H9 (cell line): ENCODE measurements around the gene ZIC5. TPM values are rescaled to one million over a fixed set of nuclear protein-coding genes. Genes with fewer than 3 reads are reported as not detected.

ENCODE experiments used
- DNase-seq: peaks from one replicate; pipeline ENCODE4 v3.0.0-alpha.2; 2017
- H2AFZ ChIP-seq: one replicate; pipeline ENCODE4 v1.6.1; 2013; ENCODE audit warnings: mild to moderate bottlenecking, low read length, control low read depth, moderate library complexity
- H2AK5ac ChIP-seq: 2 replicates; pipeline ENCODE4 v1.6.1; 2013; ENCODE audit warnings: low read length, control low read depth, mixed read lengths; ENCODE audit not compliant: insufficient read length
- H2BK120ac ChIP-seq: one replicate; pipeline ENCODE4 v1.6.1; 2013; ENCODE audit warnings: low read depth, mild to moderate bottlenecking, low read length, control low read depth, inconsistent platforms; ENCODE audit not compliant: poor library complexity, severe bottlenecking
- H2BK12ac ChIP-seq: 2 replicates; pipeline ENCODE4 v1.6.1; 2013; ENCODE audit warnings: low read length, control low read depth, mixed read lengths, low read depth; ENCODE audit not compliant: insufficient read length
- H2BK15ac ChIP-seq: 2 replicates; pipeline ENCODE4 v1.6.1; 2013; ENCODE audit warnings: low read depth, low read length, control low read depth
- H2BK20ac ChIP-seq: one replicate; pipeline ENCODE4 v1.6.1; 2013; ENCODE audit warnings: low read depth, mild to moderate bottlenecking, low read length, control low read depth, inconsistent platforms; ENCODE audit not compliant: poor library complexity, severe bottlenecking
- H2BK5ac ChIP-seq: 2 replicates; pipeline ENCODE4 v1.6.1; 2013; ENCODE audit warnings: low read length, control low read depth, mixed read lengths; ENCODE audit not compliant: insufficient read length
- H3K14ac ChIP-seq: 2 replicates; pipeline ENCODE4 v1.6.1; 2013; ENCODE audit warnings: low read length, control low read depth; ENCODE audit not compliant: insufficient read depth
- H3K18ac ChIP-seq: 2 replicates; pipeline ENCODE4 v1.6.1; 2013; ENCODE audit warnings: low read depth, mild to moderate bottlenecking, mixed read lengths, low read length, control low read depth; ENCODE audit not compliant: insufficient read length
- H3K23ac ChIP-seq: 2 replicates; pipeline ENCODE4 v1.6.1; 2013; ENCODE audit warnings: low read length, control low read depth, mixed read lengths, low read depth; ENCODE audit not compliant: insufficient read length
- H3K23me2 ChIP-seq: 2 replicates; pipeline ENCODE4 v1.6.1; 2013; ENCODE audit warnings: low read depth, mild to moderate bottlenecking, mixed read lengths, low read length, control low read depth; ENCODE audit not compliant: insufficient read length, poor library complexity, severe bottlenecking
- H3K27ac ChIP-seq: 2 replicates; pipeline ENCODE4 v1.5.1; 2013; ENCODE audit warnings: low read length, control low read depth, mixed read lengths, low read depth; ENCODE audit not compliant: insufficient read length
- H3K27me3 ChIP-seq: 2 replicates; pipeline ENCODE4 v1.6.1; 2013; ENCODE audit warnings: low read length, control low read depth, inconsistent platforms; ENCODE audit not compliant: insufficient read depth
- H3K4ac ChIP-seq: 2 replicates; pipeline ENCODE4 v1.6.1; 2013; ENCODE audit warnings: low read depth, mild to moderate bottlenecking, control low read depth, inconsistent platforms, low read length, moderate library complexity
- H3K4me1 ChIP-seq: 2 replicates; pipeline ENCODE4 v1.6.1; 2013; ENCODE audit warnings: low read length, control low read depth, inconsistent platforms; ENCODE audit not compliant: insufficient read depth
- H3K4me2 ChIP-seq: 2 replicates; pipeline ENCODE4 v1.6.1; 2013; ENCODE audit warnings: low read length, control low read depth, mixed read lengths; ENCODE audit not compliant: insufficient read length, insufficient read depth
- H3K56ac ChIP-seq: 2 replicates; pipeline ENCODE4 v1.6.1; 2013; ENCODE audit warnings: low read depth, mild to moderate bottlenecking, mixed read lengths, low read length, control low read depth; ENCODE audit not compliant: insufficient read length
- H3K79me1 ChIP-seq: 2 replicates; pipeline ENCODE4 v1.6.1; 2013; ENCODE audit warnings: low read depth, mild to moderate bottlenecking, moderate library complexity, low read length, control low read depth, inconsistent platforms; ENCODE audit not compliant: insufficient read depth, poor library complexity, severe bottlenecking
- H3K79me2 ChIP-seq: 2 replicates; pipeline ENCODE4 v1.6.1; 2013; ENCODE audit warnings: low read length, control low read depth, inconsistent platforms; ENCODE audit not compliant: insufficient read depth
- H3K9ac ChIP-seq: 2 replicates; pipeline ENCODE4 v1.6.1; 2013; ENCODE audit warnings: low read length, control low read depth, mixed read lengths; ENCODE audit not compliant: insufficient read length; ENCODE audit errors: extremely low read depth
- H3K9me3 ChIP-seq: one replicate; pipeline ENCODE4 v1.6.1; 2013; ENCODE audit warnings: low read depth, low read length, inconsistent platforms; ENCODE audit not compliant: control insufficient read depth
- H3T11ph ChIP-seq: one replicate; pipeline ENCODE4 v1.6.1; 2013; ENCODE audit warnings: mild to moderate bottlenecking, low read length, control low read depth, inconsistent platforms
- H4K20me1 ChIP-seq: one replicate; pipeline ENCODE4 v1.6.1; 2013; ENCODE audit not compliant: control insufficient read depth, insufficient read length, insufficient read depth
- H4K5ac ChIP-seq: 2 replicates; pipeline ENCODE4 v1.6.1; 2013; ENCODE audit warnings: low read depth, mild to moderate bottlenecking, mixed read lengths, low read length, control low read depth; ENCODE audit not compliant: insufficient read length
- H4K8ac ChIP-seq: replicated peaks from 2 replicates; pipeline ENCODE4 v1.6.1; 2013; ENCODE audit warnings: low read length, control low read depth, mixed read lengths, low read depth; ENCODE audit not compliant: insufficient read length
- H4K91ac ChIP-seq: 2 replicates; pipeline ENCODE4 v1.6.1; 2013; ENCODE audit warnings: low read depth, mild to moderate bottlenecking, moderate library complexity, mixed read lengths, low read length, control low read depth; ENCODE audit not compliant: insufficient read length
- H3K27ac Mint-ChIP-seq, 3 experiments: 2 replicates in 2 of 3; 3 replicates in 1 of 3; pipeline ENCODE4 v1.8.0; 2020 to 2021; ENCODE audit warnings: mixed read lengths in 3 of 3, mild to moderate bottlenecking in 1 of 3, moderate library complexity in 1 of 3
- H3K27me3 Mint-ChIP-seq: 2 replicates; pipeline ENCODE4 v1.8.0; 2021; ENCODE audit warnings: low read depth, mild to moderate bottlenecking, moderate library complexity, mixed read lengths
- H3K36me3 Mint-ChIP-seq, 3 experiments: 2 replicates in 2 of 3; 3 replicates in 1 of 3; pipeline ENCODE4 v1.8.0; 2020 to 2021; ENCODE audit warnings: low read depth in 3 of 3, mixed read lengths in 3 of 3; ENCODE audit not compliant: insufficient read depth in 1 of 3
- H3K4me1 Mint-ChIP-seq, 2 experiments: 2 replicates each; pipeline ENCODE4 v1.8.0; 2020; ENCODE audit warnings: mixed read lengths in 2 of 2
- H3K4me3 Mint-ChIP-seq, 2 experiments: 2 replicates in 1 of 2; 3 replicates in 1 of 2; pipeline ENCODE4 v1.8.0; 2020 to 2021; ENCODE audit warnings: mild to moderate bottlenecking in 2 of 2, mixed read lengths in 2 of 2, moderate library complexity in 1 of 2
- H3K9me3 Mint-ChIP-seq, 2 experiments: 2 replicates in 1 of 2; 3 replicates in 1 of 2; pipeline ENCODE4 v1.8.0; 2020; ENCODE audit warnings: mild to moderate bottlenecking in 2 of 2, mixed read lengths in 2 of 2, moderate library complexity in 1 of 2
- WGBS: extraction: QIAGEN DNeasy Blood & Tissue Kit; methylation state at CpG from one replicate; pipeline ENCODE4 v1.1.7; 2013; ENCODE audit warnings: missing lambda C conversion rate, low lambda C conversion rate, mixed read lengths; ENCODE audit not compliant: insufficient read length; ENCODE audit errors: extremely low coverage; 5-methylcytosine and 5-hydroxymethylcytosine counted together
- total RNA-seq: library from RNA; stranded (reverse); gene quantifications from 2 replicates; pipeline ENCODE4 v1.2.1, GENCODE V29; 2021
- TF ChIP-seq, protein P1 (sequence below): fragments of 200-600 bp; sonication (generic); conservative IDR thresholded peaks from 3 replicates; pipeline ENCODE4 v1.8.0; 2021; ENCODE audit warnings: antibody characterized with exemption, mild to moderate bottlenecking

ZIC5 gene
- total RNA-seq, 1 experiment from 2014 or later: 51.9 TPM

DNA sequence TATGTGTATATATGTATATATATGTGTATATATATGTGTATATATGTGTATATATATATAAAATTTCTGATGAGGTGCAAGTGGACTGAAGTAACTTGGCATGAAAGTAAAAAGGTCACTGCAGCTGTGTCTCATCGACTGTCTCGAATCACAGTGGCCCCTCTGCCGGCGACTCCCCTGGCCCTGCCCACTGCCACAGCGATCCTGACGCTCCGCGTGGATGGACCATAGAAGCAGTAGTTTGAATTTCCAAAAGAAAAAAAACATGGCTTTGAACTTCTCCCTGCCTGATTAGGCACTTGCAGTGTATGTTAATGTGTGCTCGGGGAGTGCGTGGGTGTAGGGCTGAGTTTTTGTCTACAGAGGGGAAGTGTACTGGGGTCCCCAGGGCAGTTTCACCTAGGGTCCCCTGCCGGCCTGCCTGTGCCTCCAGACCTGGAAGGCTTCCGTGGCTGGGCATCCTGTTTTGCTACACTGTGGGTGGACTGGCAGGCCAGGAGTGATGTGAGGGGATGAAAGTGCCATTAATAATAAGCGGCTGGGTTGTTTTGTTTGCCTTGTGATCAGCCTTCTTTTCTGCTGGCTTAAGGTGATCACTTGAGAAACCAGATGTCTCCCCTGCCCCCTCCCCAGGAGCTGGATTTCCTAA, 10.8 kb downstream of the ZIC5 start:
- Mint-ChIP-seq H3K9me3 (no peaks in the 10 kb centered on the region), H3K27me3 (peaks cover 63% of the 10 kb centered on the region), H3K36me3 (peaks cover 16 to 24% (median 19%) of the 10 kb centered on the region in 3 experiments; a peak in 6 of 7 replicates), H3K27ac (no peak overlapping the region; a peak in 1 of 7 replicates), H3K4me1 (peaks cover 64 to 70% of the 10 kb centered on the region in 2 experiments), H3K4me3 (peak overlapping the region; percentile 6 to 67; a peak in 4 of 5 replicates)
- Histone ChIP-seq H2BK20ac (no peak overlapping the region), H4K8ac (no peak overlapping the region), H3K18ac (no peak overlapping the region), H2AK5ac (no peak overlapping the region), H2AFZ (no peak overlapping the region), H2BK5ac (no peak overlapping the region), H3K9ac (no peak overlapping the region), H3K79me2 (no peaks in the 10 kb centered on the region; the same call in 1 of the 2 replicates), H3K27ac (no peak overlapping the region), H3K4me2 (peak overlapping the region; percentile 26), H3K9me3 (no peaks in the 10 kb centered on the region), H3K4me1 (no peaks in the 10 kb centered on the region), H3K14ac (no peak overlapping the region), H3K79me1 (no peaks in the 10 kb centered on the region), H3K23ac (no peak overlapping the region), H4K91ac (no peak overlapping the region), H3K56ac (no peak overlapping the region), H2BK12ac (no peak overlapping the region), H4K5ac (no peak overlapping the region), H3T11ph (no peak overlapping the region), H4K20me1 (no peaks in the 10 kb centered on the region), H3K4ac (no peak overlapping the region), H2BK120ac (no peak overlapping the region), H3K23me2 (peaks cover 38% of the 10 kb centered on the region), H3K27me3 (peaks cover 27% of the 10 kb centered on the region; the same call in 1 of the 2 replicates), H2BK15ac (no peak overlapping the region)
- DNase-seq: no peak
- WGBS: no CpG with 5 or more reads among the region's 13 CpGs
- TF ChIP-seq, protein P1, sequence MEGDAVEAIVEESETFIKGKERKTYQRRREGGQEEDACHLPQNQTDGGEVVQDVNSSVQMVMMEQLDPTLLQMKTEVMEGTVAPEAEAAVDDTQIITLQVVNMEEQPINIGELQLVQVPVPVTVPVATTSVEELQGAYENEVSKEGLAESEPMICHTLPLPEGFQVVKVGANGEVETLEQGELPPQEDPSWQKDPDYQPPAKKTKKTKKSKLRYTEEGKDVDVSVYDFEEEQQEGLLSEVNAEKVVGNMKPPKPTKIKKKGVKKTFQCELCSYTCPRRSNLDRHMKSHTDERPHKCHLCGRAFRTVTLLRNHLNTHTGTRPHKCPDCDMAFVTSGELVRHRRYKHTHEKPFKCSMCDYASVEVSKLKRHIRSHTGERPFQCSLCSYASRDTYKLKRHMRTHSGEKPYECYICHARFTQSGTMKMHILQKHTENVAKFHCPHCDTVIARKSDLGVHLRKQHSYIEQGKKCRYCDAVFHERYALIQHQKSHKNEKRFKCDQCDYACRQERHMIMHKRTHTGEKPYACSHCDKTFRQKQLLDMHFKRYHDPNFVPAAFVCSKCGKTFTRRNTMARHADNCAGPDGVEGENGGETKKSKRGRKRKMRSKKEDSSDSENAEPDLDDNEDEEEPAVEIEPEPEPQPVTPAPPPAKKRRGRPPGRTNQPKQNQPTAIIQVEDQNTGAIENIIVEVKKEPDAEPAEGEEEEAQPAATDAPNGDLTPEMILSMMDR: no peak
